Breast epithelium (tissue), 4 donors: ENCODE results near the gene ISCU. TPM values are rescaled to one million over a fixed set of nuclear protein-coding genes. Genes with fewer than 3 reads are reported as not detected.
A peak's percentile ranks its signal among the peaks of the same experiment; 100 is the strongest.
"Not testable (repeated sequence)": the region's sequence is repeated elsewhere in the genome, so short reads cannot be mapped to it uniquely, and the experiment has no call there.

Experiments used
- DNase-seq, 2 donors: peaks; one replicate each; pipeline ENCODE4 v3.0.0-alpha.2; 2019; ENCODE audit warnings: low spot score in 2 of 2
- H3K27ac ChIP-seq, 2 donors: fragments of 200-600 bp; sonication (generic) in 1 of 2; one replicate each; pipeline ENCODE4 v1.5.1; 2016 to 2019; ENCODE audit warnings: mild to moderate bottlenecking in 1 of 2
- H3K27me3 ChIP-seq, 2 donors: fragments of 200-600 bp; sonication (generic) in 1 of 2; one replicate each; pipeline versions ENCODE4 v1.5.1 to v1.6.0; 2017 to 2019; ENCODE audit warnings: control low read depth in 1 of 2, mild to moderate bottlenecking in 1 of 2
- H3K36me3 ChIP-seq: fragments of 200-600 bp; one replicate; pipeline ENCODE4 v1.5.1; 2019
- H3K4me1 ChIP-seq, 2 donors: fragments of 200-600 bp; sonication (generic); one replicate each; pipeline ENCODE4 v1.5.1; 2016 to 2019; ENCODE audit warnings: control low read depth in 1 of 2
- H3K4me3 ChIP-seq, 3 donors: fragments of 200-600 bp; sonication (generic); 1 replicate in 2 of 3; 2 replicates in 1 of 3; pipeline ENCODE4 v1.5.1; 2016 to 2019; ENCODE audit warnings: mild to moderate bottlenecking in 3 of 3, moderate library complexity in 2 of 3
- H3K9me3 ChIP-seq, 2 donors: fragments of 200-600 bp; sonication (generic) in 1 of 2; one replicate each; pipeline ENCODE4 v1.5.1; 2016 to 2019; ENCODE audit warnings: control low read depth in 1 of 2
- POLR2A ChIP-seq: fragments of 450-650 bp; IDR thresholded peaks from one replicate; pipeline ENCODE4 v1.6.1; 2016; ENCODE audit warnings: antibody characterized with exemption, mild to moderate bottlenecking, moderate library complexity
- POLR2AphosphoS5 ChIP-seq, 3 donors: sonication (generic); formaldehyde crosslinking; IDR thresholded peaks; one replicate each; pipeline ENCODE4 v1.6.1; 2017; ENCODE audit warnings: antibody characterized with exemption in 3 of 3
- intact Hi-C: fragments of 100-400 bp; cut with DNase I; formaldehyde crosslinking; loops from one replicate; pipeline ENCODE4 v1.15.1; 2023; ENCODE audit warnings: low total_unique reads
- total RNA-seq, 3 donors: library from RNA; depleted of rRNA; stranded (reverse); fragments of >200 nt; gene quantifications; one replicate each; pipeline ENCODE4 v1.1.0, GENCODE V29; 2016
- TF ChIP-seq, protein P1 (sequence below), 3 donors: fragments of 450-650 bp; IDR thresholded peaks; one replicate each; pipeline ENCODE4 v1.5.1; 2016 to 2017; ENCODE audit warnings: antibody characterized with exemption in 3 of 3, mild to moderate bottlenecking in 3 of 3, moderate library complexity in 3 of 3

ISCU gene
- total RNA-seq, 3 donors from 2014 or later = 220 to 328 (median 227) TPM

DNA sequence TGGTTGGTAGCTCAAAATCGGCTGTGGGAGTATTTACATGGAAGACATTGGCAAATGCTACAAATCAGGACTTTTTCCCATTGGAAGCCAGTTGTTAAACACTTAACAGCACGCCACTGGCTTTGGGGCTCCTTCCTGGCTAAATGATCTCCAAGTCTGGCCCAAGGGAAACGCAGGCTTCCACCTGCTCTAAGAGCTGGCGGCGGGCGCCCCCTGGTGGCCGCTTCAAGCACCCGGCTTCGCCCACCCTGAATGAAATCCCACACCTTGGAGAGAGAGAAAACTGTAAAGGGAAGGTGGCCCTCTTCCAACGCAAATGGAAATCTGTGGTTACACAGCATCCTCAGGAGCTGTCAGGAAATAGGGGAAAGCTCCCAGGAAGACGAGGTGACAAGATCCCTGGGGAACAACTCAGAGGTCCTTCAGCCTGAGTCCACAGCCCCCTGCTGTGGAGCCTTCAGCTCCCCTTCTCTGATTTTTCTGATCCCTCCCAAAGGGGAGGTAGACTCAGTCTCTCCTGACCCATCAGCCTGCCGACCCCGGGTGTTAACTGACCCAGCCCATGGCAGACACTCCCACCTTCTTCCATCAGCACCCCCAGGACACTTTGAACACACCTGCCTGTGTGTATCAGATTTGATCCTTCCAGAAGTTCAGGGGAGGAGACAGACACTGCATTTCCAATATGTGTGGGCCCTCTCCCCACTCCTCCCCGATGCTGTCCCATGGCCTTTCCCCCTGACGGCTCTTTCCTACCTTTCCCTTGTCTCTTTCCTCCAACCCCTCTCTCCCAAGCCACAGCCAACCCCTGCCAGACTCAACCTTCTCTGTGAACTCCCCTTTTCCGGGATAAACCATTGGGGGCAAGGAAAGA, 55.9 kb downstream of the ISCU start:
- no peak overlapping the region for H3K4me3 ChIP-seq
- TF ChIP-seq POLR2AphosphoS5 (IDR thresholded peaks at IDR 0.05) (peak in 2 of 3 donors; percentile 32 to 55), POLR2A (no peak)
- TF ChIP-seq, protein P1, sequence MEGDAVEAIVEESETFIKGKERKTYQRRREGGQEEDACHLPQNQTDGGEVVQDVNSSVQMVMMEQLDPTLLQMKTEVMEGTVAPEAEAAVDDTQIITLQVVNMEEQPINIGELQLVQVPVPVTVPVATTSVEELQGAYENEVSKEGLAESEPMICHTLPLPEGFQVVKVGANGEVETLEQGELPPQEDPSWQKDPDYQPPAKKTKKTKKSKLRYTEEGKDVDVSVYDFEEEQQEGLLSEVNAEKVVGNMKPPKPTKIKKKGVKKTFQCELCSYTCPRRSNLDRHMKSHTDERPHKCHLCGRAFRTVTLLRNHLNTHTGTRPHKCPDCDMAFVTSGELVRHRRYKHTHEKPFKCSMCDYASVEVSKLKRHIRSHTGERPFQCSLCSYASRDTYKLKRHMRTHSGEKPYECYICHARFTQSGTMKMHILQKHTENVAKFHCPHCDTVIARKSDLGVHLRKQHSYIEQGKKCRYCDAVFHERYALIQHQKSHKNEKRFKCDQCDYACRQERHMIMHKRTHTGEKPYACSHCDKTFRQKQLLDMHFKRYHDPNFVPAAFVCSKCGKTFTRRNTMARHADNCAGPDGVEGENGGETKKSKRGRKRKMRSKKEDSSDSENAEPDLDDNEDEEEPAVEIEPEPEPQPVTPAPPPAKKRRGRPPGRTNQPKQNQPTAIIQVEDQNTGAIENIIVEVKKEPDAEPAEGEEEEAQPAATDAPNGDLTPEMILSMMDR (IDR thresholded peaks at IDR 0.05) = peak; percentile 89 to 95 (median 95)
- no peak overlapping the region for H3K27ac ChIP-seq
- no peaks in the 10 kb centered on the region for H3K36me3 ChIP-seq
- H3K27me3 ChIP-seq = no peaks in the 10 kb centered on the region
- no peaks in the 10 kb centered on the region for H3K4me1 ChIP-seq
- H3K9me3 ChIP-seq = no peaks in the 10 kb centered on the region
- intact Hi-C loops = loop anchor here (5.0 kb wide), 1 partner anchor 51 kb away; no protein-coding TSS in a partner anchor
- peak; percentile 65 to 76 for DNase-seq

DNA sequence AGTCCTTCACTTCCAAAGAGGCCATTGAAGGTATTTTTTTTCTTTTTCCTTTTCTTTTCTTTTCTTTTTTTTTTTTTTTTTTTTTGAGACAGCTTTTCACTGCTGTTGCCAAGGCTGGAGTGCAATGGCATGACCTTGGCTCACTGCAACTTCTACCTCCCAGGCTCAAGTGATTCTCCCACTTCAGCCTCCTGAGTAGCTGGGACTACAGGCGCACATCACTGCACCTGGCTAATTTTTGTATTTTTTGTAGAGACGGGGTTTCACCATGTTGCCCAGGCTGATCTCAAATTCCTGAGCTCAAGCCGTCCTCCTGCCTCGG, 56.5 kb downstream of the ISCU start:
- not testable (repeated sequence) for H3K4me1 ChIP-seq, H3K27me3 ChIP-seq, H3K36me3 ChIP-seq, H3K4me3 ChIP-seq, DNase-seq, H3K27ac ChIP-seq, H3K9me3 ChIP-seq
- intact Hi-C loops = loop anchor here (5.0 kb wide), 1 partner anchor 52 kb away; no protein-coding TSS in a partner anchor

Other genes with a start within 250 kb of the ISCU start
- 10 to 100 TPM in 1 of 3 donors, 1 to 10 TPM in 2; 4.9 to 30.2 (median 9.1) TPM for gene CMKLR1, start 223.3 kb upstream of the ISCU start, total RNA-seq
- gene FICD, start 47.3 kb upstream of the ISCU start, total RNA-seq = 1 to 10 TPM; 7.0 to 8.5 (median 8.0) TPM
- gene SART3, start 1.4 kb upstream of the ISCU start, total RNA-seq = 10 to 100 TPM; 49.8 to 62.9 (median 60.2) TPM
- gene TMEM119, start 35.5 kb downstream of the ISCU start, total RNA-seq = 10 to 100 TPM; 12.1 to 21.0 (median 12.5) TPM
- gene SELPLG, start 71.3 kb downstream of the ISCU start, total RNA-seq = 10 to 100 TPM in 1 of 3 donors, 1 to 10 TPM in 2; 5.2 to 16.6 (median 6.7) TPM
- gene CORO1C, start 168.9 kb downstream of the ISCU start, total RNA-seq = 100 to 1,000 TPM; 121 to 155 (median 149) TPM